OCI-LY1 (cell line): ENCODE measurements around the gene CYP3A4.

ENCODE experiments used
- H2AFZ ChIP-seq: fragments of 200-600 bp; sonication (generic), shearing (Covaris generic); 2 replicates; pipeline ENCODE4 v1.6.0; 2014; ENCODE audit warnings: antibody characterized with exemption, mild to moderate bottlenecking, low read length
- H3F3A ChIP-seq: fragments of 200-600 bp; sonication (generic), shearing (Covaris generic); 2 replicates; pipeline ENCODE4 v1.6.0; 2014; ENCODE audit warnings: mild to moderate bottlenecking, antibody characterized with exemption, low read length, moderate library complexity; ENCODE audit not compliant: insufficient read depth
- H3K27ac ChIP-seq: fragments of 200-600 bp; sonication (generic); 2 replicates; pipeline ENCODE4 v1.5.1; 2014; ENCODE audit warnings: low read length, mixed run types, mild to moderate bottlenecking, low read depth; ENCODE audit not compliant: poor library complexity, severe bottlenecking
- H3K27me3 ChIP-seq: fragments of 200-600 bp; sonication (generic); 2 replicates; pipeline ENCODE4 v1.6.0; 2014; ENCODE audit warnings: antibody characterized with exemption, mild to moderate bottlenecking, low read length, moderate library complexity; ENCODE audit not compliant: insufficient read depth
- H3K36me3 ChIP-seq: fragments of 200-600 bp; sonication (generic); 2 replicates; pipeline ENCODE4 v1.6.1; 2014; ENCODE audit warnings: mild to moderate bottlenecking, antibody characterized with exemption, low read length, moderate library complexity, mixed read lengths; ENCODE audit not compliant: insufficient read depth
- H3K4me1 ChIP-seq: fragments of 200-600 bp; sonication (generic); 2 replicates; pipeline ENCODE4 v1.5.1; 2014; ENCODE audit warnings: mild to moderate bottlenecking, low read length, moderate library complexity; ENCODE audit not compliant: insufficient read depth, severe bottlenecking
- H3K4me2 ChIP-seq: fragments of 200-600 bp; sonication (generic), shearing (Covaris generic); 2 replicates; pipeline ENCODE4 v1.6.1; 2014; ENCODE audit warnings: low read length
- H3K4me3 ChIP-seq: fragments of 200-600 bp; sonication (generic); 2 replicates; pipeline ENCODE4 v1.5.1; 2014; ENCODE audit warnings: low read length, low read depth, mild to moderate bottlenecking, mixed read lengths; ENCODE audit not compliant: poor library complexity, severe bottlenecking
- H3K79me2 ChIP-seq: fragments of 200-600 bp; shearing (Covaris generic); 2 replicates; pipeline ENCODE4 v1.6.1; 2016; ENCODE audit warnings: mixed run types, low read length, mixed read lengths; ENCODE audit not compliant: insufficient read depth
- H3K9ac ChIP-seq: fragments of 200-600 bp; sonication (generic), shearing (Covaris generic); 2 replicates; pipeline ENCODE4 v1.6.1; 2014; ENCODE audit warnings: mild to moderate bottlenecking, low read length, mixed read lengths
- H3K9me2 ChIP-seq: fragments of 200-600 bp; sonication (generic), shearing (Covaris generic); 2 replicates; pipeline ENCODE4 v1.6.1; 2014; ENCODE audit warnings: low read depth, mild to moderate bottlenecking, low read length, mixed read lengths
- H3K9me3 ChIP-seq: fragments of 200-600 bp; shearing (Covaris generic); 2 replicates; pipeline ENCODE4 v1.6.1; 2014; ENCODE audit warnings: low read length, mixed read lengths
- H4K20me1 ChIP-seq: fragments of 200-600 bp; sonication (generic), shearing (Covaris generic); 2 replicates; pipeline ENCODE4 v1.6.0; 2016; ENCODE audit warnings: mild to moderate bottlenecking, low read length; ENCODE audit not compliant: insufficient read depth
- CTCF ChIP-seq: fragments of 200-600 bp; sonication (generic), shearing (Covaris generic); IDR thresholded peaks from 2 replicates; pipeline ENCODE4 v1.5.1; 2017; ENCODE audit warnings: mild to moderate bottlenecking, antibody characterized with exemption, low read length, moderate library complexity, mixed read lengths
- EZH2 ChIP-seq: fragments of 200-600 bp; sonication (generic), shearing (Covaris generic); IDR thresholded peaks from 2 replicates; pipeline ENCODE4 v1.8.0; 2017; ENCODE audit warnings: borderline replicate concordance, mixed run types, mild to moderate bottlenecking, antibody characterized with exemption, low read length, moderate library complexity, mixed read lengths

Gene CYP3A4

GRCh38 chr7:99784007-99784406 is at the start of gene CYP3A4:
CYP3A4 (minus strand) TSS chr7:99784184; CDS start chr7:99784081, 103 bp downstream.
- Histone ChIP-seq H3K9ac (no peak within 1 kb of the TSS), H3K27ac (no peak within 1 kb of the TSS), H3K27me3 (no peaks in the 10 kb centered on the region), H3K4me3 (no peak within 1 kb of the TSS), H3K36me3 (no peaks in the 10 kb centered on the region), H4K20me1 (no peaks in the 10 kb centered on the region), H3K9me3 (no peaks in the 10 kb centered on the region), H2AFZ (no peak within 1 kb of the TSS), H3K9me2 (no peaks in the 10 kb centered on the region), H3K4me1 (no peaks in the 10 kb centered on the region), H3K79me2 (no peaks in the 10 kb centered on the region), H3F3A (no peaks in the 10 kb centered on the region), H3K4me2 (no peak within 1 kb of the TSS)
- TF ChIP-seq CTCF (no peak), EZH2 (no peak)

- Histone ChIP-seq H3K9me2 (no peaks in the 10 kb centered on the region), H3K27me3 (0 out of 2 replicates have a peak, but pooled peaks cover 4% of the 10 kb centered on the region), H3K9me3 (no peaks in the 10 kb centered on the region), H3K4me2 (no peak overlapping the region), H2AFZ (no peak overlapping the region), H3K4me3 (no peak overlapping the region), H3K27ac (no peak overlapping the region), H3K9ac (no peak overlapping the region), H4K20me1 (no peaks in the 10 kb centered on the region), H3K79me2 (no peaks in the 10 kb centered on the region), H3F3A (no peaks in the 10 kb centered on the region), H3K36me3 (no peaks in the 10 kb centered on the region), H3K4me1 (no peaks in the 10 kb centered on the region)
- TF ChIP-seq EZH2, result no peak
- TF ChIP-seq CTCF, result no peak
These were observed 49.4 kb upstream of the CYP3A4 start for GRCh38 chr7:99833289-99833877.

GRCh38 chr7:99831595-99831994 is 47.6 kb upstream of the CYP3A4 start:
- H3K4me2 ChIP-seq, result no peak overlapping the region
- H3K4me1 ChIP-seq, result no peaks in the 10 kb centered on the region

More at GRCh38 chr7:99831595-99831994, 47.6 kb upstream of the CYP3A4 start:
- no peak overlapping the region for H3K27ac ChIP-seq
- H2AFZ ChIP-seq, result no peak overlapping the region
- H3K79me2 ChIP-seq, result no peaks in the 10 kb centered on the region
- TF ChIP-seq CTCF (no peak), EZH2 (no peak)
- H3K9ac ChIP-seq, result no peak overlapping the region
- H3K4me3 ChIP-seq, result no peak overlapping the region
- no peaks in the 10 kb centered on the region for H3K9me3 ChIP-seq
- no peaks in the 10 kb centered on the region for H3F3A ChIP-seq
- 0 out of 2 replicates have a peak, but pooled peaks cover 4% of the 10 kb centered on the region for H3K27me3 ChIP-seq
- H3K36me3 ChIP-seq, result no peaks in the 10 kb centered on the region
- H3K9me2 ChIP-seq, result no peaks in the 10 kb centered on the region
- no peaks in the 10 kb centered on the region for H4K20me1 ChIP-seq
